ENCODE results near the gene MCCC1. TPM values are rescaled to one million over a fixed set of nuclear protein-coding genes. Genes with fewer than 3 reads are reported as not detected.

MCCC1 gene
- total and polyA plus RNA-seq, 7 donors = 8.2 to 24.4 (median 15.6) TPM

DNA sequence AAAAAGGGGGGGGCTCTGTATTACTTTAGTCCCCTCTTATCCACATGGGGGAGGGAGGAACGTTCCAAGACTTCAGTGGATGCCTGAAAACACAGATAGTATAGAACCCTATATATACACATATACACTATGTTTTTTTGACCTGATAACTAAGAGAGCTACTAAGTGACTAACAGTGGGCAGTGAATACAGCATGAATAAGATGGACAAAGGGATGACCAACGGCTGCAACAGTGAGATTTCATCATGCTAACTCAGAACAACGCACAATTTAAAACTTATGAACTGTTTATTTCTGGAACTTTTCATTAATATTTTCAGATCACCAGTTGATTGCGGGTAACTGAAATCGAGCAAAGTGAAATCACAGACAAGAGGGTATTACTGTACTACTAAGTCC is 126.2 kb downstream of the MCCC1 start:
- no peaks in the 10 kb centered on the region for H3K9me3 ChIP-seq
- H3K27me3 ChIP-seq (ENCODE audit: insufficient read depth in 3 of 3, low read length in 2 of 3) = no peaks in the 10 kb centered on the region
- intact Hi-C loops (cut with DNase I) = no loop called here
- no peak overlapping the region for H3K4me3 ChIP-seq
- DNase-seq = no peak
- no peak overlapping the region for H3K27ac ChIP-seq
- WGBS, 3 donors = 94 to 96% (median 95%) methylated on average over 5 of the region's 5 CpGs
- TF ChIP-seq, protein P1, sequence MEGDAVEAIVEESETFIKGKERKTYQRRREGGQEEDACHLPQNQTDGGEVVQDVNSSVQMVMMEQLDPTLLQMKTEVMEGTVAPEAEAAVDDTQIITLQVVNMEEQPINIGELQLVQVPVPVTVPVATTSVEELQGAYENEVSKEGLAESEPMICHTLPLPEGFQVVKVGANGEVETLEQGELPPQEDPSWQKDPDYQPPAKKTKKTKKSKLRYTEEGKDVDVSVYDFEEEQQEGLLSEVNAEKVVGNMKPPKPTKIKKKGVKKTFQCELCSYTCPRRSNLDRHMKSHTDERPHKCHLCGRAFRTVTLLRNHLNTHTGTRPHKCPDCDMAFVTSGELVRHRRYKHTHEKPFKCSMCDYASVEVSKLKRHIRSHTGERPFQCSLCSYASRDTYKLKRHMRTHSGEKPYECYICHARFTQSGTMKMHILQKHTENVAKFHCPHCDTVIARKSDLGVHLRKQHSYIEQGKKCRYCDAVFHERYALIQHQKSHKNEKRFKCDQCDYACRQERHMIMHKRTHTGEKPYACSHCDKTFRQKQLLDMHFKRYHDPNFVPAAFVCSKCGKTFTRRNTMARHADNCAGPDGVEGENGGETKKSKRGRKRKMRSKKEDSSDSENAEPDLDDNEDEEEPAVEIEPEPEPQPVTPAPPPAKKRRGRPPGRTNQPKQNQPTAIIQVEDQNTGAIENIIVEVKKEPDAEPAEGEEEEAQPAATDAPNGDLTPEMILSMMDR (IDR thresholded peaks at IDR 0.05) = no peak
- H3K4me1 ChIP-seq = peaks cover 24% of the 10 kb centered on the region
- H3K36me3 ChIP-seq (ENCODE audit: insufficient read depth in 1 of 2, low read depth in 1 of 2) = no peaks in the 10 kb centered on the region
- peak in 1 of 4 donors; percentile 25 for ATAC-seq

DNA sequence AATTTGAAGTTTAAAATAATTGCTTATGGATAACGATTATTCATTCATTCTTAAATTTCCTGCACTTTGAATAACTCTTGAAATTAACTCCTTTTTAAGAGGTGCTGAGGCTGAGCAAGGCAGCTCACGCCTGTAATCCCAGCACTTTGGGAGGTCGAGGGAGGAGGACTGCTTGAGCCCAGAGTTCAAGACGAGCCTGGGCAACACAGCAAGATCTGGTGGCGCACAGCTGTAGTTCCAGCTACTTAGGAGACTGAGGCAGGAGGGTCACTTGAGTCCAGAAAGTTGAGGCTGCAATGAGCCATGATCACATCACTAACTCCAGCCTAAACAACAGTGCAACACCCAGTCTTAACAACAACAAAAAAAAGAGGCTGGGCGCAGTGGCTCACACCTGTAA is 126.9 kb downstream of the MCCC1 start:
- intact Hi-C loops (cut with DNase I) = no loop called here
- Histone ChIP-seq H3K27me3 (ENCODE audit: insufficient read depth in 3 of 3, low read length in 2 of 3) (no peaks in the 10 kb centered on the region), H3K9me3 (no peaks in the 10 kb centered on the region), H3K27ac (no peak overlapping the region), H3K36me3 (ENCODE audit: insufficient read depth in 1 of 2, low read depth in 1 of 2) (no peaks in the 10 kb centered on the region), H3K4me1 (peaks cover 31% of the 10 kb centered on the region), H3K4me3 (no peak overlapping the region)
- DNase-seq (no peak), ATAC-seq (no peak)
- TF ChIP-seq, protein P1 (IDR thresholded peaks at IDR 0.05) = no peak
- WGBS, 3 donors = 84 to 86% (median 85%) methylated on average over 6 of the region's 6 CpGs

DNA sequence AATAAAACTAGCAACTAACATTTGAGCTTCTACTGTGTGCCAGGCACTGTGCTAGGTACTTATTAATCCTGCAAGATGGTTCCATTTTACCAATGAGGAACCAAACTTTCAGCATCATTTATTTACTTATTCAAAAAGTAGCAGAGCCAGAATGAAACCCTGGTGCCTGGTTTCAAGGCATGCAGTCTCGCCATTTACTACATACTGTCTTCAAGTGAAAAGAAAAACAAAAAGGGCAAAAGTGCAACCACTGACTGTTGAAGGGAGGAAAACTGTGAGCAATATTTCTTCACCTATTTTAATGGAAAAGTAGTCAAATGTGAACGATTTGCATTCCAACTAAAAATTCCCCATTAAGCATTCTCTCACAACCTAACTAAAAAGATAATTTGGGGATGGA is 127.7 kb downstream of the MCCC1 start:
- no peak overlapping the region for H3K4me3 ChIP-seq
- WGBS, 3 donors = 61 to 74% (median 65%) methylated on average over 2 of the region's 2 CpGs
- no peaks in the 10 kb centered on the region for H3K27me3 ChIP-seq (ENCODE audit: insufficient read depth in 3 of 3, low read length in 2 of 3)
- TF ChIP-seq, protein P1 (IDR thresholded peaks at IDR 0.05) = no peak
- no peaks in the 10 kb centered on the region for H3K9me3 ChIP-seq
- ATAC-seq = no peak
- DNase-seq = no peak
- intact Hi-C loops (cut with DNase I) = no loop called here
- H3K4me1 ChIP-seq = peaks cover 27% of the 10 kb centered on the region
- H3K36me3 ChIP-seq (ENCODE audit: insufficient read depth in 1 of 2, low read depth in 1 of 2) = no peaks in the 10 kb centered on the region
- H3K27ac ChIP-seq = no peak overlapping the region

DNA sequence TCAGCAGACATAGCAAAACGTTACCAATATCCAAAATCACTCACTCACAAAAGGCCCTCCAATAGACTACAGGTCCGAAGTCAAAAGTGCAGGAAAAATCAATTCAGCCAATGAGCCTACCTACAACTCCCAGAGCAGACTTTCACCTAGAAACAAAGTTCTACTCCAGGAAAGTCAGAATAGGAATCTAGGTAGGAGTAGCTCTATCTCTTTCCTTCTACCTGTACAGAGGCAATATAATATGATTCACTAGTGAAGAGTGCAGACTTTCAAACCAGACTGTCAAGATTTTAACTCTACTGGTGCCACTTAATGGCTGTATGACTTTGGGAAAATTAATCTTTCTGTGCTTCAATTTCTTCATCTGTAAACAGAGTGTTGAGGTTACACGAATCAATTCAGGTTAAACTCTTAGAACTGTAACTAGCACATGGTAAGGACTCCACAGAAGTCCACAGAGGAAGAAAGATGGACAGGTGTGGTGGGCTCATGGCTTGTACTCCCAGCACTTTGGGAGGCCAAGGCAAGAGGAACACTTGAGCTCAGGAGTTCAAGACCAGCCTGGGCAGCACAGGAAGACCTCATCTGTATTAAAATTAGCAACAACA is 128.4 kb downstream of the MCCC1 start:
- Histone ChIP-seq H3K9me3 (no peaks in the 10 kb centered on the region), H3K27ac (no peak overlapping the region), H3K27me3 (ENCODE audit: insufficient read depth in 3 of 3, low read length in 2 of 3) (no peaks in the 10 kb centered on the region), H3K4me3 (no peak overlapping the region), H3K4me1 (peaks cover 31% of the 10 kb centered on the region), H3K36me3 (ENCODE audit: insufficient read depth in 1 of 2, low read depth in 1 of 2) (no peaks in the 10 kb centered on the region)
- DNase-seq (no peak), ATAC-seq (no peak)
- TF ChIP-seq, protein P1 (IDR thresholded peaks at IDR 0.05) = no peak
- WGBS, 3 donors = 73 to 87% (median 76%) methylated on average over 3 of the region's 3 CpGs
- intact Hi-C loops (cut with DNase I) = no loop called here

DNA sequence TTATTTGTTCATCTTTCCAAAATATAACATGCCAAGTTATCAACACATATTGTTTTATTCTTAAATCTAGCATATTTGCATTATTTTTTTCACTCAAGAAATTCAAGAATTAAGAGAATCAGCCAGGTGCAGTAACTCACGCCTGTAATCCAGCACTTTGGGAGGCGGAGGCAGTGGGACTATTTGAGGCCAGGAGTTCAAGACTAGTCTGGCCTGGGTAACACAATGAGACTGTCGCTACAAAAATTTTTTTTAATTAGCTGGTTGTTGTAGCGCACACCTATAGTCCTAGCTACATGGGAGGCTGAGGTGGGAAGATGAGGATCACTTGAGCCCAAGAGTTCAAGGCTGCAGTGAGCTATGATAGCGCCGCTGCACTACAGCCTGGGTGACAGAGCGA is 129.4 kb downstream of the MCCC1 start:
- H3K4me1 ChIP-seq = peaks cover 28% of the 10 kb centered on the region
- ATAC-seq = peak in 1 of 4 donors; percentile 34
- H3K27ac ChIP-seq = peak overlapping the region; percentile 37
- H3K27me3 ChIP-seq (ENCODE audit: insufficient read depth in 3 of 3, low read length in 2 of 3) = no peaks in the 10 kb centered on the region
- H3K4me3 ChIP-seq = no peak overlapping the region
- WGBS, 3 donors = 89 to 98% (median 95%) methylated on average over 7 of the region's 7 CpGs
- intact Hi-C loops (cut with DNase I) = no loop called here
- TF ChIP-seq, protein P1 (IDR thresholded peaks at IDR 0.05) = no peak
- no peak for DNase-seq
- no peaks in the 10 kb centered on the region for H3K9me3 ChIP-seq
- H3K36me3 ChIP-seq (ENCODE audit: insufficient read depth in 1 of 2, low read depth in 1 of 2) = no peaks in the 10 kb centered on the region
